Suppressor macrophage (primary cell): ENCODE data around the gene FAM149A.

Experiments
- DNase-seq, 4 experiments: peaks; one replicate each; pipeline ENCODE4 v3.0.0-alpha.2; 2020 to 2022

The FAM149A gene

GRCh38 chr4:186105647-186106321 lies 1.3 kb downstream of the FAM149A start:
- DNase-seq = no peak

- DNase-seq = no peak
Measured at GRCh38 chr4:186107947-186108346, 3.4 kb downstream of the FAM149A start.

DNA sequence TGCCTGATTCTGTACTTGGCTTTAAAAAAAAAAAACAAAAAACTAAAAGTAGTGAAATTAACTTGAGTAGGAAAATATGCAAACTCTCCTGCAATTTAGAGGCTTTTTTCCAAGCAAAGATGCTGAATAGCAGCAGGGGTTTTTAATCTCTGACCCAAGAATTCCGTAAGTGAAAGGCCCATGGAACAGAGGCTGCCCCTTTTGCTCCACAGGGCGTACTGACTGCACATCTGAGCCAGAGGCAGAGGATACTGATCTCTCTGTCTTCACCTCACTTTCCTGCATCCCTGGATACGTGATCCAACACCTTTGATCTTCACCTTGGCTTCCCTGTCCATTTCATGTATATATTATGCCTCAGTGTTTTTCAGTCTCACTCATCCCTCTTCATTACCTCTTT lies 3.9 kb downstream of the FAM149A start:
- DNase-seq = no peak

- no peak for DNase-seq
Measured at GRCh38 chr4:186109245-186109644, 4.7 kb downstream of the FAM149A start.

DNA sequence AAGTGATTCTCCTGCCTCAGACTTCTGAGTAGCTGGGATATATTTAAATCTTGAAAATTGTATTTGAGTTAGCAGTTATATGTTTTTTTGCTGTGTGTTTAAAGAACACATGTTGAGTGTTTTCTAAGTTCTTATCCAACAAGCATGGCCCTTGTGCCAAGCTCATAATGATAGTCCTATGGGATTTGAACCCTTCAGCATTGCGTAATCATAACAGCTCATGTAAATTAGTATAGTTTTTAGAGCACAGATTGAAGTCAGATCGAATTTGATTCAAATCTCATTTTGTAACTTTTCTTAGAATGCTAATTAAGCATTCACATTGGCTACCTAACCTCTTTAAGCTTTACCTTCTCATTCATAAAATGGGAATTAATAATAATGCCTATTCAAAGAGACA lies 12.2 kb downstream of the FAM149A start:
- no peak for DNase-seq

GRCh38 chr4:186118582-186118981 lies 14.1 kb downstream of the FAM149A start:
- DNase-seq = no peak

DNA sequence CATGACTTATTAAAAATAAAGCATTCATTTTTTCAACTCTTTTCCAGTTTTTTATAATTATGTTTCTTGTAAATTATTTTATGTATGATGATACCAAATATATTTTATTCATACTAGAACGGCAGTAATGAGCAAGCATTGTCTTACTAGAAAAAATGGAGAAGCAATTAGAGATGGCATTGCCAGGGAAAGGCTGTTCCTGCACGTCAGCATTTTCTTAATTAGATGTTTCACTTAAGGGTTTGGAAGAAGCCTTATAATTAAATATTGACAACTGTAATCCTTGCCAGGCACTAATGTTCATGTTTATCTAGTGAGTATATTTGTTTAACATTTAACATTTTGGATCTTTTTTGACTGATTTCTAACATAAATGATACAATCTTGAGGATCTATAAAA lies 16.6 kb downstream of the FAM149A start:
- DNase-seq = no peak

- no peak for DNase-seq
Measured at GRCh38 chr4:186128842-186129241, 24.3 kb downstream of the FAM149A start.

DNA sequence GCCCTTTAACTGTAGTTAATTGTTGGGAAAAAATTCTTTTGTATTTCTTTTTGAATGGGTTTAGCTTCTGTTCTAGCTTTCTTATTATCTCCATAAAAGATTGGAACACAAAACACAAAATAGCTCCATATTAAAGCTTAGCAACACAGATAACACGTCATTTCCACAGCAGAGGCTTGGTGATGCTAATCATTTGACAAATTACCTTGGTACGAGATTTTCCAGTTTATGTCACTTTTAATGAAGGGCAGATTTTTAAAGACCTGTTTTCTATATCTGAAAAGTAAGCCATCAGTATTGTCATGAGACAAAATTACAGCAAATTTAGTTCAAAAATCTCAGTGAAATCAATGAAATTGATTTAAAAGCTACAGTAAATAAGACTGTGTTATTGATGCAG lies 27.4 kb downstream of the FAM149A start:
- DNase-seq = no peak

- no peak for DNase-seq
Measured at GRCh38 chr4:186132577-186133242, 28.2 kb downstream of the FAM149A start.

- DNase-seq = peak; percentile 51 to 77 (median 71)
Measured at GRCh38 chr4:186134257-186134656, 29.8 kb downstream of the FAM149A start.

DNA sequence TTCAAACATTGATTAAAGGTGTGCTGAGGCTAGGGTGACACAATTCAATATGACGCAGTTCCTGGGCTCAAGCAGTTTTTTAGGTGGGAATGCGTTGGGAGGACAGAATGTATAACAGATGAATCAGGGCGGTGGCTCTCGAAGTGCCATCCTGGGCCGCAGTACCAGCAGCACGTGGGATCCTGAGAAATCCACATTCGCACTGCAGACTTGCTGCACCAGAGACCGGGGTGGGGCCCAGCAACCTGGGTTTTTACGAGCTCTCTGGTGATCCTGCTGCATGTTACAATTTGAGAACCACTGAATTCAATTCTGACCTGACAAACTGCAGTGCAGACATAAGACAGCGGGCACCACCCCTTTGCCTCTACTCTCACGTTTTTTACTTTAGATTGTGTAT lies 30.4 kb downstream of the FAM149A start:
- no peak for DNase-seq

DNA sequence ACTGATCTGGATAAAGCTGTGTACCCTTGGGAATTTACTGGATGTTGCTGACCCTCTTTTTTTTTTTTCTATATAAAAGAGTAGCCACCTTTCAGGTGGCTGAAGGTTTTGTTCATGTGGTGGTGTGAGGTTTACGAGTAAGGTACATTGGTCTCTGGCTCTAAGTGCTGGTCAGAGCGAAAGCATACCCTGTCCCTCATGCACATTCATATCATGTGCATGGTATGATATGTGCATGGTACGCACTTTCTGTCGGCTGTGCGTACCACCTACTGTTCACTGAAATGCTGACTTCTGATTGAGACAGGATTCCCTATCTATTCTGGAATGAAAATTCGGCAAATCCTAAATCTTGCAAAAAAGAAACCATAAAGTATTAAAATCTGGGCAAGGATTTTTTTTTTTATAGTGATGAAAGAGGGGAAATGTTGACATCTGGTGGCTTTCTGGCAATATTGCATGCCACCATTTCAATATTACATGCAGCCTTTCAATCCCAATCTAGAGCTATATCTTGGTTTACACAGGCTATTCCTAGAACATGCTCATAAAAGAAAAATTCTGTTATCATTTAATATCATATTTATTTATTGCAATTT lies 32.8 kb downstream of the FAM149A start:
- DNase-seq = peak; percentile 4 to 49 (median 28)

- DNase-seq = no peak
Measured at GRCh38 chr4:186144198-186144945, 39.9 kb downstream of the FAM149A start.

DNA sequence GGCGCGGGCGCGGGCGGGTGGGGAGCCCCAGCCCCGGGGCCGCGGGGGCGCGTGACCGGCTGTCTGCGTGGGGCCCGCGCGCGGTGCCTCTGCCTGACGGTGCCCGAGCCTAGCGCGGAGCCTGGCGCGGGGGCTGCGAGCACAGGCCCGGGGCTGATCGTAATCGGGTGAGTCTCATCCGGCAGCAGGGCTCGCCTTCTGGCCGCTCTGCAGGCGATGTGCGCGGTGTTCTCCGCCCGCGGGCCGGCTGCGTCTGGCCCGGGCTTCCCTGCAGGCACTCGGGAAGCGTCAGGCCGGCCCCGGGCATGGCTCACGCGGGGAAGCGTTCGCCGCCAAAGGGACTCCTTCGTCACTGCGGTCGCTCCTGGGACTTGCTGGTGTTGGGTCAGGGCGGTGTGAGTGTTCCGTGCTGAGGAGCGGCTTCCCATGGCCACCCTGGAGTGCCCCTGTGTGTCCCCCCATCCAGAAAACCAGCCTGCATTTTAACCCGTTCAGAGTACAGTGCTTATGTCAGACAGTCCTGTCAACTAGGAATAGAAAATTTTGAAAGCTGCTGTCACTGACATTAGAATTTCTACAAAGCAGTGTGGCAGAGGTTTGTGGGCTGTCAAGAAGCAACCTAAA lies 40.6 kb downstream of the FAM149A start:
- DNase-seq = peak; percentile 6 to 23 (median 10)

DNA sequence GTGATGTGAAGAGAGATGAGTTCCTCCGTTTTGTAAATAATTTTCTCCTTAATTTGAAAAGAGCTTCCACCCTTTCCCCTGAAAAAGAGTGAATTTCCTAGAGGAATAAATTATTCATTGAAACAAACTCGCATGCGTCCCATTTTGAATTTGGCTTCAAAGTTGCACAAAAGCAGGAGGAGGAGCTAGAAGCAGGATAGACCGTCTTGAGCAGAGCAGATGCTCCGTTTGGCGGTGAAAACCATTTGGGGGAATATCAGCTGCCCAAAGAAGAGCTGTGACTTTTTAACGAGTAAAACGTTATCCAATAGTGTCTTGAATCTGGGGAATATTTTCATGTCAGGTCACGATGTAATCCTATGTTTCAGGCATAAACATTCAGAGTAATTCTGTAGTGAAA lies 42.0 kb downstream of the FAM149A start:
- no peak for DNase-seq

DNA sequence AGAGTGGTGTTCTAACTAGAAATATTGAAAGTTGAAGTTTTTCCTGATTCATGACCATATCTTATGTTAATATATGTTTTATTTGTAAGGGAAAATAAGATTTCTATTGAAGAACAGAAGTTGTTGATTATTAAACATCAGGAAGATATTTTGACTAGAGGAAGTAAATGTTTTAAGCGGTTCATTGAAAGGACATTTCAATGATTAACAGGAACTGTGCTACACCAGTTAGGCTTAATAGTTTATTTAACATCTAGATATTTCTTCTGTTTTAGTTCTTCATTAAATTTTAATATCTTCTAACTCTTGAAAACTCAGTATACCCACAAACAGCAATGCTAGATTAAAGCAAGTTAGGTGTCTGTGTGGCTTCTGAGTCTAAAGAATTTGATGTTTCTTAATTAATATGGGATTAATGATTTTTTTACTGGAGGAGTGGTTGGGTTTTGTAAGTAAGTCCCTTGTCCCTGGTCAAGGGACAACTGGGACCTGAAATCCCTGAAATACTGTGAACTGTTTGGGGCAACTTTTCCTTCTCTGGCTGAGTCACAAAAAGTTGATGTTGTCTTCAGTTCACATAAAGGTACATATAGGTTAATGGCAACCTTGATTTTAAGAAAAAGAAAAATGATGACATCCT lies 44.0 kb downstream of the FAM149A start:
- no peak for DNase-seq

DNA sequence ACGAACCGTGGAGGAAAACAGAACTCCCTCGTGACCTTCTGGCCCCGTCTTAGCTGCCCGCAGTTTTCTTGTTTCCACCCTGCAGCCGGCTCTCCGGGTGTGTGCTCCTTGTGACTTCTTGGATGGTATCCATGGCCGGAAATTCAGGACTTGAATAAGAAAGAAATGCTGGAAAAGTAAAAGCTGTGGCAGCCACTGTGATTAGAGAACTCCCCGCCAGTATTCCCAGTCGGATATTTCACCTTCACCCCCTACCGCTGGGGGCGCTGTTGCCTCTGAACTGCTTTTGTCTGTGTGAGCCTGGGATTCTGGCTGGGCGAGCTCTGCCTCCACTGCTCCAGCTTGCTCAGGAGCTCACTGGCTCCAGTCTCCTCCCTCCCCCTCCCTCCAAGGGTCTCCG lies 45.4 kb downstream of the FAM149A start:
- DNase-seq = peak in 1 of 4 experiments; percentile 6

DNA sequence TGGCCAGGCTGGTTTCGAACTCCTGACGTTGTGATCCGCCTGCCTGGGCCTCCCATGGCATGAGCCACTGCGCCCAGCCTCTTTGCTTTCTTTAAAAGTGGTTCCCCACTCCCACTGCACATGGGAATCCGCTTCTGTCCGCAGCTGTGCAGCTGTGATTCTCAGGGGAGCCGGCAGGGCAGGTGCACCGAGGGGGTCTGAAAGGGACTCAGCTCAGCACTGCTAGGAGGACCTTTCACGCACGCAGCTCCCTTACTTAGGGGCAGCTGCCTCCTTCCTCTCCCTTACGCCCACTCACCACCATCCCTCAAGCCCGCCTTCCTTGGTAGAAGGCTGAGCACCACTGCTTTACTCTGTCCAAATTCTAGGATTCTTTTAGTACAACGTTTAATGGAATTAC lies 46.4 kb downstream of the FAM149A start:
- no peak for DNase-seq

GRCh38 chr4:186151499-186151898 lies 47.0 kb downstream of the FAM149A start:
- no peak for DNase-seq

DNA sequence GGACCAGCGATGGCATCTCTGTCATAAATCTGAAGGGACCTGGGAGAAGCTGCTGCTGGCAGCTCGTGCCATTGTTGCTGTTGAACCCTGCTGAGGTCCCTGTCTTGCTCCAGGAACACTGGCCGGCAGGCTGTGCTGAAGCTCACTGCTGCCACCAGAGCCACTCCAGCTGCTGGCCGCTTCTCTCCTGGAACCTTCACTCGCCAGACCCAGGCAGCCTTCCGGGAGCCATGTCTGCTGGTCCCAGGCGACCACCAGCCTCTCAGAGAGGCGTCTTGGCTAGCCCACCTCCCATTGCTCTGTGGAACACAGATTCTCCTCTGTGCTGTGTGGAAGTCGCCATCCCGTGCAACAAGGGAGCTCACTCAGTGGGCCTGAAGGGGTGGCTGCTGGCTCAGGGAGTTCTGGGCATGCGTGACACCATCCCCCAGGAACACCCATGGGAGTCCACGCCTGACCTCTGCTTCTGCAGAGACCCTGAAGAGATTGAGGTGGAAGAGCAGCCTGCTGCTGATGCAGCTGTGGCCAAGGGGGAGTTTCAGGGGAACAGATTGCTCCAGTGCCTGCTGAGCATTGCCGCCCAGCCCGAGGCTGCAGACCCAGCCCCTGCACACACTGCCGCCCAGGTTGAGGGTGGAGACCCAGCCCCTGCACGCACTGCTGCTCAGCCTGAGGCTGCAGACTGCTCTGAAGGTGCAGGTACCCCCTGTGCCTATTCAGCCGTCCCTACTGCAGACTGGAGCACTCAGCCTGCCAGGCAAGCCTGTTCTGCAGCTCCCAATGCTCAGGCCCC lies 53.7 kb downstream of the FAM149A start:
- no peak for DNase-seq

DNA sequence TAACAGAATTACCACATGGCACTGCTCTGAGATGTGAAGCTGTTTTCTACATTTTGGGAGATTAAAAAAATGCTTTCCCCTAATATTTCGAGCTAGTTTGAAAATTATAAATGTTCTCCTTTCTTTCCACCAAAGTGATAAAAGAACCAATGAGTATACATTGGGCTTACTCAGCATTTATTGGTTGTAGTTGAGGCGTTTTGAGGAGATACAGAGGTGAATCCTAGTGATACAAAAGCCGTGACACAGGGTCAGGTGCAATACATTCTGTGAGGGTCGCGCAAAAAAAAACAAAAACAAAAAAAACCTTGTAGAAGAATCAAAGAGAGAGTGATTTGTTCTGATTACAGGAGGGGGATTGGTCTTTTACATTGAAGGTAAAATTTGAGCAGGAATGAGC lies 54.5 kb downstream of the FAM149A start:
- DNase-seq = no peak
